Vagina (tissue), 2 donors: ENCODE data around the gene NUDT14. TPM values are rescaled to one million over a fixed set of nuclear protein-coding genes. Genes with fewer than 3 reads are reported as not detected.

Experiments
- DNase-seq, 2 donors: peaks; one replicate each; pipeline ENCODE4 v3.0.0-alpha.2; 2017; ENCODE audit errors: extremely low spot score in 2 of 2
- H3K27ac ChIP-seq: fragments of 200-600 bp; sonication (generic); one replicate; pipeline ENCODE4 v1.5.1; 2019
- H3K27me3 ChIP-seq: fragments of 200-600 bp; sonication (generic); one replicate; pipeline ENCODE4 v1.5.1; 2019
- H3K36me3 ChIP-seq, 2 donors: fragments of 200-600 bp; sonication (generic); one replicate each; pipeline ENCODE4 v1.5.1; 2017 to 2019
- H3K4me1 ChIP-seq: fragments of 200-600 bp; sonication (generic); one replicate; pipeline ENCODE4 v1.5.1; 2019
- H3K4me3 ChIP-seq, 2 donors: fragments of 200-600 bp; sonication (generic); 1 replicate in 1 of 2; 2 replicates in 1 of 2; pipeline ENCODE4 v1.5.1; 2016 to 2019
- H3K9me3 ChIP-seq: fragments of 200-600 bp; sonication (generic); one replicate; pipeline ENCODE4 v1.5.1; 2019
- POLR2A ChIP-seq, 2 donors: fragments of 450-650 bp; IDR thresholded peaks; one replicate each; pipeline ENCODE4 v1.6.1; 2017; ENCODE audit warnings: antibody characterized with exemption in 2 of 2, mild to moderate bottlenecking in 2 of 2, moderate library complexity in 2 of 2
- POLR2AphosphoS5 ChIP-seq, 2 donors: sonication (generic); formaldehyde crosslinking; IDR thresholded peaks; one replicate each; pipeline ENCODE4 v1.9.0; 2017; ENCODE audit warnings: antibody characterized with exemption in 2 of 2, mild to moderate bottlenecking in 2 of 2, low read depth in 1 of 2; ENCODE audit not compliant: insufficient read depth in 1 of 2
- intact Hi-C: fragments of 100-400 bp; cut with DNase I; formaldehyde crosslinking; loops from one replicate; pipeline ENCODE4 v1.15.1; 2023
- total RNA-seq: library from RNA; depleted of rRNA; stranded (reverse); fragments of >200 nt; gene quantifications from one replicate; pipeline ENCODE4 v1.2.3, GENCODE V29; 2016
- TF ChIP-seq, protein P1 (sequence below), 3 experiments: fragments of 450-650 bp in 2 of 3; fragments of 200-600 bp in 1 of 3; sonication (generic) in 1 of 3; IDR thresholded peaks; one replicate each; pipeline ENCODE4 v1.5.1; 2017 to 2019; ENCODE audit warnings: antibody characterized with exemption in 3 of 3, mild to moderate bottlenecking in 2 of 3, moderate library complexity in 2 of 3

NUDT14 gene
- total RNA-seq, 1 donor from 2014 or later, result 11.0 TPM

DNA sequence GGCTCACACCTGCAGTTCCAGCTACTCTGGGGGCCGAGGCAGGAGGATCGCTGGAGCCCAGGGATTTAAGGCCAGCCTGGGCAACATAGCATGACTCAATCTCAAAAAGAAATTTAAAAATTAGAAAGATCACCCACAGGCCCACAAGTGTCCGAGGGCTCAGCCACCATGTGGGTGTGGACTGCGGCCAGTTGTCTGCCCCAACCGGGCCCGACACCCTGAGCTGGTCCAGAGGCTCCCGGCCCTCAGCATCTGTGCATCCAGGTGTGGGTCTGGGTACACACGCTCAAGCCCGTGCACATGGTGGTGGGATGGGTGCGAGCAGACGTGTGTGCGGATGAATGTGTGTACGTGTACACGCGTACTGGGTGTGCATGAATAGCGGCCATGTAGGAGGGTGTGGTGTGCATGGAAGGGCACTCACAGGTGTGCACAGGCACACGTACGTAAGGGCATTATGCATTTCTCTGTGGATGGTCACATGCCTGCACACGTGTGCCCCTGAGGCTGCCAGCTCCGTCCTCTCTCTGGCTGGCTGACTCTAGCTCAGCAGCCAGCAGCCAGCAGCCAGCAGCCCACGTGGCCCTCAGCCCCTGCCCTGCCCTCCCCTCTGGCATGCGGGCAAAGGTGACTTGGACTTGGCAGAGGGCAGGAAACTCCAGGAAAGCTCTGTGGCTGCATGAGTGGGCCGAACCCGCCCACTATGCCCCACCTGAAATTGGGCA is 23.3 kb upstream of the NUDT14 start:
- no peaks in the 10 kb centered on the region for H3K9me3 ChIP-seq
- H3K27ac ChIP-seq, result no peak overlapping the region
- no peaks in the 10 kb centered on the region for H3K27me3 ChIP-seq
- H3K36me3 ChIP-seq, result peaks cover 0 to 3% of the 10 kb centered on the region in 2 donors
- no peak overlapping the region for H3K4me3 ChIP-seq
- no peak for DNase-seq
- TF ChIP-seq POLR2AphosphoS5 (IDR thresholded peaks at IDR 0.05; ENCODE audit: insufficient read depth in 1 of 2, low read depth in 1 of 2), result peak; percentile 20 to 50
- no peak for TF ChIP-seq POLR2A (IDR thresholded peaks at IDR 0.05)
- intact Hi-C loops, result loop anchor here (10.0 kb wide), 1 partner anchor 80 kb away; no protein-coding TSS in a partner anchor
- peaks cover 43% of the 10 kb centered on the region for H3K4me1 ChIP-seq

DNA sequence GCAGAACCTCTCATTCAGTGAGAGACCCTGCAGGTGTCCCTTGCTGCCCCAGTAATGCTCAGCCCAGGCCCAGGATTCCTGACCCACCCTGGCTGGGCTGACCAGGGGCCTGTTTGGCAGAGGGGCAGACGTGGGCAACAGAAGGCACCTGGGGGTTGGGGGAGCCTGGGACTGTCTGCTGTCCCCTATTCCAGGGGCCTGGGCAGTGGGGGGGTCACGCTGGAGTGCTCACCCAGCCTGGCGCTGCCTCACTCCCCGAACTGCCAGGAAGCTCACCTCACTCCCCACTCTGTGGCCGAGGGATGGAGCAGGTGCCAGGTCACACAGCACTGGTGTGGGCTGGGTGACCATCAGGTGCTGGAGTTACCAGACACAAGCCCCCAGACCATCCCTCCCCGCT is 22.6 kb upstream of the NUDT14 start:
- intact Hi-C loops, result loop anchor here (2.0 to 10.0 kb wide), 2 partner anchors 81 to 147 kb away; no protein-coding TSS in a partner anchor
- H3K27ac ChIP-seq, result no peak overlapping the region
- no peak overlapping the region for H3K4me3 ChIP-seq
- no peak for DNase-seq
- no peaks in the 10 kb centered on the region for H3K36me3 ChIP-seq
- TF ChIP-seq, protein P1, sequence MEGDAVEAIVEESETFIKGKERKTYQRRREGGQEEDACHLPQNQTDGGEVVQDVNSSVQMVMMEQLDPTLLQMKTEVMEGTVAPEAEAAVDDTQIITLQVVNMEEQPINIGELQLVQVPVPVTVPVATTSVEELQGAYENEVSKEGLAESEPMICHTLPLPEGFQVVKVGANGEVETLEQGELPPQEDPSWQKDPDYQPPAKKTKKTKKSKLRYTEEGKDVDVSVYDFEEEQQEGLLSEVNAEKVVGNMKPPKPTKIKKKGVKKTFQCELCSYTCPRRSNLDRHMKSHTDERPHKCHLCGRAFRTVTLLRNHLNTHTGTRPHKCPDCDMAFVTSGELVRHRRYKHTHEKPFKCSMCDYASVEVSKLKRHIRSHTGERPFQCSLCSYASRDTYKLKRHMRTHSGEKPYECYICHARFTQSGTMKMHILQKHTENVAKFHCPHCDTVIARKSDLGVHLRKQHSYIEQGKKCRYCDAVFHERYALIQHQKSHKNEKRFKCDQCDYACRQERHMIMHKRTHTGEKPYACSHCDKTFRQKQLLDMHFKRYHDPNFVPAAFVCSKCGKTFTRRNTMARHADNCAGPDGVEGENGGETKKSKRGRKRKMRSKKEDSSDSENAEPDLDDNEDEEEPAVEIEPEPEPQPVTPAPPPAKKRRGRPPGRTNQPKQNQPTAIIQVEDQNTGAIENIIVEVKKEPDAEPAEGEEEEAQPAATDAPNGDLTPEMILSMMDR (IDR thresholded peaks at IDR 0.05), result no peak
- TF ChIP-seq POLR2A (IDR thresholded peaks at IDR 0.05), result no peak
- TF ChIP-seq POLR2AphosphoS5 (IDR thresholded peaks at IDR 0.05; ENCODE audit: insufficient read depth in 1 of 2, low read depth in 1 of 2), result no peak
- no peaks in the 10 kb centered on the region for H3K27me3 ChIP-seq
- H3K4me1 ChIP-seq, result peaks cover 45% of the 10 kb centered on the region
- no peaks in the 10 kb centered on the region for H3K9me3 ChIP-seq

DNA sequence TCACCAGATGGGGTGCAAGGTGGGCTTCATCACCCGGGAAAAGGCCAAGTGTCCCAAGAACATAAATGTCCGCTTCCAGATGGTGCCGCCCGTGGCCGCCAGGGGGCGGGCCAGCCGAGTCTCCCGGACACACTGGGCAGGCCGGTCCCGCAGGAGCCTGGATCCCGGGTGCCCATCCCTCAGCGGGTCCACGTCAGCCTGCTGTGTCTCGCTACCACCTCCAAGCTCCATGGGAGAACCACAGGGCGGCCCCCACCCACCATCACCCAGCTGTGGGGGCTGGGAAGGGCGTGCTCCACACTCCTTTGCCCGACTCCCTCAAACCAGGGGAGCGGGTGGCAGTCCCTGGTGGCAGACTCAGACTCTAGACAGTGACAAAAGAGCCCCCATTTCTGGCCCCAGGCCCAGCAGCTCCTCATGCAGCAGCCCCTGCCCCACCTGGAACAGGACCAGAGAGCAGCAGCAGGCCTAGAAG is 22.0 kb upstream of the NUDT14 start:
- intact Hi-C loops, result loop anchor here (2.0 to 10.0 kb wide), 2 partner anchors 82 to 148 kb away; no protein-coding TSS in a partner anchor
- TF ChIP-seq, protein P1 (IDR thresholded peaks at IDR 0.05), result peak; percentile 77 to 89 (median 83)
- no peak for TF ChIP-seq POLR2AphosphoS5 (IDR thresholded peaks at IDR 0.05; ENCODE audit: insufficient read depth in 1 of 2, low read depth in 1 of 2)
- peaks cover 46% of the 10 kb centered on the region for H3K4me1 ChIP-seq
- H3K27me3 ChIP-seq, result no peaks in the 10 kb centered on the region
- H3K27ac ChIP-seq, result no peak overlapping the region
- no peaks in the 10 kb centered on the region for H3K36me3 ChIP-seq
- H3K4me3 ChIP-seq, result no peak overlapping the region
- no peaks in the 10 kb centered on the region for H3K9me3 ChIP-seq
- no peak for DNase-seq

DNA sequence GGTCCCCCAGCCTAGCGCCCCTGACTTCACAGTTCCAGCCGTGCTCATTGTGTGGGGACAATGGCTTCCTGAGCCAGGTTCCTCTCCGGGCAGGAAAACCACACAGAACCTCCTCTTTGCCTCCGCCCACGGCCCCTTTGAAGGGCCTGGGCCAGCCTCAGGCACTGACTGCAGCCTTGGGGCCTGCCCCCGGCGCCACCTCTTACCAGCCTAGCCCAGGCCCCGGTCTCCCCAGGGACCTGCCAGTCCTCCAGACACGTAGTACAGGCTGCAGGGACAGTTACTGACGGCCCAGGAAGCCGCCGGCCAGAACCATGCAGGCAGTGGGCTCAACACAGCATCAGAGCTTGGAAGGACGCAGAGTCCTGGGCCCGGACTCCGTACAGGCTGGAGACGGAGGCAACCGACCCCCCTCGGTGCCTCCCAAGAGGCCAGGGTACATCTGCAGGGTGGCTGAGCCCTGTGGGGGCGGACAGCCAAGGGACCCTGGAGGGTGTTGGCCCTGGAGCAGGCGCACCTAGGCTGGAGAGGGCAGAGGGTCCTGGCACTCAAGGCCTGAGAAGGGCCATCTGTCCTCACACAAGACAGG is 20.9 kb upstream of the NUDT14 start:
- DNase-seq, result no peak
- intact Hi-C loops, result loop anchor here (2.0 to 10.0 kb wide), 2 partner anchors 83 to 149 kb away; no protein-coding TSS in a partner anchor
- TF ChIP-seq, protein P1 (IDR thresholded peaks at IDR 0.05), result no peak
- TF ChIP-seq POLR2A (IDR thresholded peaks at IDR 0.05) (no peak), POLR2AphosphoS5 (IDR thresholded peaks at IDR 0.05; ENCODE audit: insufficient read depth in 1 of 2, low read depth in 1 of 2) (no peak)
- Histone ChIP-seq H3K4me1 (peaks cover 55% of the 10 kb centered on the region), H3K27ac (no peak overlapping the region), H3K4me3 (no peak overlapping the region), H3K36me3 (no peaks in the 10 kb centered on the region), H3K9me3 (no peaks in the 10 kb centered on the region), H3K27me3 (peaks cover under 1% of the 10 kb centered on the region)

DNA sequence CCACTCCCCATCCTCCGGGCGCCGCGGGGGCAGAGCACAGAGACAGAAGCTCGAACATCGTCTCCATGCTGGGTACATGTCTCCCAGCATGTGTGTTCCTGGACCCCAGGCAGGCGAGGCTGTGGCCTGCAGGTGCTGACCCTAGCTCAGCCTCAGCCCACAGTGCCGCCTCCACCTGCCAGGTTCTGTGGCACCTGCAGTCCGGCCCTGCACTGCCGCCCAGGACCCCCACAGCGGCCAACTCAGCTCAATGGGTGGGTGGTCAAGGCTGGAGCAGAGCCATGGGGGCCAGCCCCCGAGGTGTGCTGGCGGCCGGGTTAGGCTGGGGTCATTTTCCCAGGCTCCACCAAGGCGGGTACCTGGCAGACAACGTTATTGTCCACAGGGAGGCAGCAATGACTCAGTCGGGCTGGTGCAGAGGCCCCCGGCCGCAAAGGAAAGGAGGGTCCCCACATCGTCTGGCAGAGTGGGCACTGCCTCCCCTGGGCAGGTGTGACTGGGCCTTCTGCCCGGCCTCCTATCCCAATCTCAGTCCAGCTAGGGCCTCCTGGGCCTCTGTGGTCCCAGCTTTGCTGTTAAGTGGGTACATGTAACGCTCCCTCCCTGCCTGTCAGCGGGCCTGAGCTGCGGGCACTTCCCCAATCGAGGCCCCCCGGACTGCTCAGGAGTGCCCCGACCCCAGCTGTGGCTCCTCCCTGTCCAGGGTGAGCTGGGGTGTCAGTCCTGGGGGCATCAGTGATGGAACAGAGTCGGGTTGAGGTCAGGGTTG is 20.2 kb upstream of the NUDT14 start:
- H3K4me3 ChIP-seq, result no peak overlapping the region
- TF ChIP-seq POLR2AphosphoS5 (IDR thresholded peaks at IDR 0.05; ENCODE audit: insufficient read depth in 1 of 2, low read depth in 1 of 2) (no peak), POLR2A (IDR thresholded peaks at IDR 0.05) (no peak)
- TF ChIP-seq, protein P1 (IDR thresholded peaks at IDR 0.05), result no peak
- DNase-seq, result no peak
- no peak overlapping the region for H3K27ac ChIP-seq
- intact Hi-C loops, result loop anchor here (10.0 kb wide), 1 partner anchor 83 kb away; no protein-coding TSS in a partner anchor
- peaks cover 61% of the 10 kb centered on the region for H3K4me1 ChIP-seq
- H3K36me3 ChIP-seq, result no peaks in the 10 kb centered on the region
- no peaks in the 10 kb centered on the region for H3K9me3 ChIP-seq
- peaks cover 7% of the 10 kb centered on the region for H3K27me3 ChIP-seq
